LNCaP clone FGC (cell line): ENCODE results near the gene TMPRSS9.

Source experiments
- DNase-seq: peaks from one replicate; pipeline ENCODE4 v3.0.0-alpha.2; 2011; ENCODE audit warnings: low read depth
- H3K4me3 ChIP-seq: 2 replicates; pipeline ENCODE4 v1.5.1; 2011; ENCODE audit warnings: mild to moderate bottlenecking, low read depth, low read length, control low read depth
- TF ChIP-seq, protein P1 (sequence below): IDR thresholded peaks from 2 replicates; pipeline ENCODE4 v1.5.1; 2012; ENCODE audit warnings: mild to moderate bottlenecking; ENCODE audit not compliant: control insufficient read depth, insufficient read depth; ENCODE audit errors: extremely low read depth

The TMPRSS9 gene

GRCh38 chr19:2359992-2360685, at the start of gene TMPRSS9:
Gene TMPRSS9 (plus strand): TSS chr19:2360265. CDS start chr19:2389786, 29,521 bp downstream.
- TF ChIP-seq, protein P1, sequence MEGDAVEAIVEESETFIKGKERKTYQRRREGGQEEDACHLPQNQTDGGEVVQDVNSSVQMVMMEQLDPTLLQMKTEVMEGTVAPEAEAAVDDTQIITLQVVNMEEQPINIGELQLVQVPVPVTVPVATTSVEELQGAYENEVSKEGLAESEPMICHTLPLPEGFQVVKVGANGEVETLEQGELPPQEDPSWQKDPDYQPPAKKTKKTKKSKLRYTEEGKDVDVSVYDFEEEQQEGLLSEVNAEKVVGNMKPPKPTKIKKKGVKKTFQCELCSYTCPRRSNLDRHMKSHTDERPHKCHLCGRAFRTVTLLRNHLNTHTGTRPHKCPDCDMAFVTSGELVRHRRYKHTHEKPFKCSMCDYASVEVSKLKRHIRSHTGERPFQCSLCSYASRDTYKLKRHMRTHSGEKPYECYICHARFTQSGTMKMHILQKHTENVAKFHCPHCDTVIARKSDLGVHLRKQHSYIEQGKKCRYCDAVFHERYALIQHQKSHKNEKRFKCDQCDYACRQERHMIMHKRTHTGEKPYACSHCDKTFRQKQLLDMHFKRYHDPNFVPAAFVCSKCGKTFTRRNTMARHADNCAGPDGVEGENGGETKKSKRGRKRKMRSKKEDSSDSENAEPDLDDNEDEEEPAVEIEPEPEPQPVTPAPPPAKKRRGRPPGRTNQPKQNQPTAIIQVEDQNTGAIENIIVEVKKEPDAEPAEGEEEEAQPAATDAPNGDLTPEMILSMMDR, result no peak
- no peak for DNase-seq
- H3K4me3 ChIP-seq, result no peak within 1 kb of the TSS

DNA sequence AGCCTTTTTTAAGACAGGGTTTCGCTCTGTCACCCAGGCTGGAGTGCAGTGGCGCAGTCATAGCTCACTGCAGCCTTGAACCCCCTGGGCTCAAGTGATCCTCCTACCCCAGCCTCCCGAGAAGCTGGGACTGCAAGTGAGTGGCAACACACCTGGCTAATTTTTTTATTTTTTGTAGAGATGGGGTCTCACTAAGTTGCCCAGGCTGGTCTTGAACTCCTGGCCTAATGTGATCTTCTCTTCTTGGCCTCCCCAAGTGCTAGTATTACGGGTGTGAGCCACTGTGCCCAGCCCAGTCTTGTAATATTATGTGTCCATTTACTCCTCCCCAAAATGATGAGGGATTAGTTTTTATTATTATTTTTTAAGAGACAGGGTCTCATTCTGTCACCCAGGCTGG, 49.0 kb upstream of the TMPRSS9 start:
- DNase-seq, result no peak
- H3K4me3 ChIP-seq, result no peak overlapping the region
- TF ChIP-seq, protein P1, result no peak

GRCh38 chr19:2312820-2313501, 47.1 kb upstream of the TMPRSS9 start:
- no peak overlapping the region for H3K4me3 ChIP-seq
- TF ChIP-seq, protein P1, result no peak
- no peak for DNase-seq

DNA sequence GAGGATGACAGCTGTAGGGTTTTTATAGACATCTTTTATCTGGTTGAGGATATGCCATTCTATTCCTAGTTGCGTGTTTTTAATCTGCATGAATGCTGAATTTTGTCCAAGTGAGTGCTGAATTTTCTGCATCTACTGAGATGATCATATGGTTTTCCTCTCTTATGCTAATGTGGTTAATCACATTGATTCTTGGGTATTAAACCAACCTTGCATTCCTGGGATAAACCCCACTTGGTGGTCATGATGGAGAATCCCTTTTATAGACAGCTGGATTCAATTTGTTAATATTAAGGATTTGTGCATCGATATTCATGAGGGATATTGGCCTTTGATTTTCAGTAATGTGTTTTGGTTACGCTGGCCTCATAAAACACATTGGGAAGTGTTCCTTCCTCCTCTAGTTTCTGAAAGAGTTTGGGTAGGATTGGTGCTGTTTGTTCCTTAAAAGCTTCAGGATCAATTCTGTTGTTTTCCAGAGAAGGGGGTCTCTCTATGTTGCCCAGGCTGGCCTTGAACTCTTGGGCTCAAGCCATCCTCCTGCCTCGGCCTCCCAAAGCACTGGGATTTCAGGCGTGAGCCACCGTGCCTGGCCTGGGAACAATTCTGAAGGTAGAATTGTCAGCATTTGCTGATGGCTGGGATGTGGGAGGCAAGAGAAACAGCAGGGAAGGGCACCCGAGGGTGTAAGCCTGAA, 44.8 kb upstream of the TMPRSS9 start:
- DNase-seq, result no peak
- TF ChIP-seq, protein P1, result no peak
- no peak overlapping the region for H3K4me3 ChIP-seq

DNA sequence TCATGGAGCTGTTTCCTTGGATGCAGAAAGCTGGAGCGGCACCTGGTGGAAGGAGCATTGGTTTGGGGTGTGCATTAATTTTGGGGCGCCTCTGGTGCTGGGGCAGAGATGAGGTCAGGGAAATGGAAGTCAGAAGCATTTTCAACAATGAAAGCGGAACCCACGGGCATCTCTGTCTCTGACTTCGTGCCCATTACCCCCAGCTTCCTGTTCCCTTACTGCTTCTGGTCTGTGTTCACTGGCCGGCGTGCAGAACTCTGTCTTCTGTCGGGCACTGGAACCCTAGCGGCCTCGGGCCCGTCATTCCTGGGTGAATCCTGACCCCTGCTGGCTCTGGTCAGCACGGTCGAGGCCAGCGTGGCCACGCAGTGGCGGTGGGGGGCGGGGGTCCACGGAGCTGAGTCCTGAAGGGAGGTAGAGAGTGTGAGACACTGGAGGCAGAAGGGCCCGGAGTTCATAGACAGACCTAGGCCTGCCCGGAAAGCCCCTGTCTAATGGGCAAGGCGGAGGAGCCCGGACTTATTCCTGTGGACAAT, 44.2 kb upstream of the TMPRSS9 start:
- H3K4me3 ChIP-seq, result no peak overlapping the region
- no peak for DNase-seq
- TF ChIP-seq, protein P1, result peak; percentile 77

DNA sequence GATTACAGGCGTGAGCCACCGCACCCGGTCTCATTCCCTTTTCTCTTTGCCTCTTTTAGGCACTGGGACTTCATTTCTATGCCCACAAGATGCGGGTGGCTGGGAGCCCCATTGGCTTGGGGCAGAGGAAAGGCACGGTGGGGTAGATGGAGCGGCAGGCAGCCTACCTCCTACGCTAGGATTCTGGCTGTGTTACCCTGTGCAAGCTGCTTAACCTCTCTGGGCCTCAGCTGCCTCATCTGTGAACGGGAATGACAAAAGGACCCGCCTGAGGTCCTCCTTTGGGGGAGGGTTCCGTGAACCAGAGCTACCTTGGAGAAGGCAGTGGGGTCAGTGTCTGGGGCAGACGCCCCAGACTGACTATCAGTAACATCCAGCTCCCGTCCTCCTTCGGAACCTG, 42.8 kb upstream of the TMPRSS9 start:
- TF ChIP-seq, protein P1, result no peak
- no peak overlapping the region for H3K4me3 ChIP-seq
- DNase-seq, result no peak
